ENCODE results near the gene SLC28A1.

The SLC28A1 gene

GRCh38 chr15:84883916-84884781 lies at the start of gene SLC28A1:
Gene SLC28A1 (plus strand): TSS chr15:84884662. CDS start chr15:84887761, 3,099 bp downstream.
- no peak for DNase-seq (ENCODE audit: low read depth in 2 of 2)

- no peak for DNase-seq (ENCODE audit: low read depth in 2 of 2)
Observed at GRCh38 chr15:84834969-84835368, 49.5 kb upstream of the SLC28A1 start.

DNA sequence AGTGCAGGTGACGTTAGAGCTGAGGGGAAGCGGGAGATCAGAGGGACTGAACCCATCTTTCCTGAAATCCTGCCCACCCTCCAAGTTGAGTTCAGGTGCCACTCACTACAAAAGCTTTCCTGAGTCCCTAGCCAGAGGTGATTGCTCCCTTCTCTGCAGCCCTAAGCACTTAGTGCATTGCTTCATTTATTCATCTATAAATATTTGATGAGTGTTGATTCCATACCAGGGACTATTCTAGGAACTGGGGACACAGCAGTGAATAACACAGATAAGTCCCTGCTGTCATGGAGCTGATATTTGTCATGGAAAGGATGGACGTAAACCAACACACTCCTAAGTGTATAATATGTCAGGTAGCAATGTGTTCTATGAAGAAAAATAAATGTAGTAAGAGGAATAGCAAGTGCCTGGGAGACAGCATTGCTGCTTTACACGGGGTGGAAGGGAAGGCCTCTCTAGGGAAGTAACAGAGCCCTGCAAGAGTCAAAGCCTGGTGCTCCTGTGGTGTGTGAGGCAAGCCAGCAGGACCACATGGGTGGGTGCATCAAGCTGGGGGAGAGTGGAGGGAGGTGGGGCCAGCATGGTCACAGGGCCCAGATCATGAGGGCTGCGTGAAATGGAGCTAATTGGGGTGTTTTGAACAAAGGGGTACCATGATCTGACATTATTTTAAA lies 48.7 kb upstream of the SLC28A1 start:
- DNase-seq (ENCODE audit: low read depth in 2 of 2): no peak

- no peak for DNase-seq (ENCODE audit: low read depth in 2 of 2)
Observed at GRCh38 chr15:84836844-84837243, 47.6 kb upstream of the SLC28A1 start.

DNA sequence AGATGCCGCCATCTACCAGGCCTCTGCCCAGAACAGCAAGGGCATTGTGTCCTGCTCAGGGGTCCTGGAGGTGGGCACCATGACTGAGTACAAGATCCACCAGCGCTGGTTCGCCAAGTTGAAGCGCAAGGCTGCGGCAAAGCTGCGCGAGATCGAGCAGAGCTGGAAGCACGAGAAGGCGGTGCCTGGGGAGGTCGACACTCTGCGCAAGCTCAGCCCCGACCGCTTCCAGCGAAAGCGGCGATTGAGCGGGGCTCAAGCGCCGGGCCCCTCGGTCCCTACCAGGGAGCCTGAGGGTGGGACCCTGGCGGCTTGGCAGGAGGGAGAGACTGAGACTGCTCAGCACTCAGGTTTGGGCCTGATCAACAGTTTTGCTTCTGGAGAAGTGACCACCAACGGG lies 44.7 kb upstream of the SLC28A1 start:
- no peak for DNase-seq (ENCODE audit: low read depth in 2 of 2)

GRCh38 chr15:84840255-84840654 lies 44.2 kb upstream of the SLC28A1 start:
- no peak for DNase-seq (ENCODE audit: low read depth in 2 of 2)

DNA sequence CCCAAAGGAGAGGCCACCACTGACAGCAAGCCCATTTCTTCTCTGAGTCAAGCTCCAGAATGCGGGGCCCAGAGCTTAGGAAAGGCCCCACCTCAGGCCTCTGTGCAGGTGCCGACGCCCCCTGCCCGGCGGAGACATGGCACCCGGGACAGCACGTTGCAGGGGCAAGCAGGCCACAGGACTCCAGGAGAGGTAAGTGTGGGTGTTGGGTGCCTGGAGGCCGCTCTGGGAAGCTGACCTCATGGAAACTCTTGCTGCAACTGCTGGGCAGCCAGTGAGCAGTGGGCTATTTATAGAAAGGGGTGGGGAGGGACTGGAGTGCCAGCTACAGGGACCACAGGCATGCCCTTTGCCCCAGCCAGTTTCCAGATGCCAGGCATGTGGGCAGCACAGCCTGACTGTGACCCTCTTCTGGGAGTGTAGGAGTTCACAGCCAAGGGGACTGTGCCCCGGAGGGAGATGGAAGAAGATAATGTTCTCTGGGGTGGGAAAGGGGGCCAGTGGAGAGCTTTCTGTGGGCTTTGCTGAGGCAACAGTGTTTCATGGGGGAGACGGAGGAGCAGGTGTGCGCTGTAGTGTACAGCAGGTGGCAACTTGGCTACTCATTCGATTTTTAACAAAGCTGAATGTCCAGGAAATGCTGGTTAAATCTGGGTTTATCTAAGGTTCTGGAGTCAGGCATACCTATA lies 43.6 kb upstream of the SLC28A1 start:
- no peak for DNase-seq (ENCODE audit: low read depth in 2 of 2)

DNA sequence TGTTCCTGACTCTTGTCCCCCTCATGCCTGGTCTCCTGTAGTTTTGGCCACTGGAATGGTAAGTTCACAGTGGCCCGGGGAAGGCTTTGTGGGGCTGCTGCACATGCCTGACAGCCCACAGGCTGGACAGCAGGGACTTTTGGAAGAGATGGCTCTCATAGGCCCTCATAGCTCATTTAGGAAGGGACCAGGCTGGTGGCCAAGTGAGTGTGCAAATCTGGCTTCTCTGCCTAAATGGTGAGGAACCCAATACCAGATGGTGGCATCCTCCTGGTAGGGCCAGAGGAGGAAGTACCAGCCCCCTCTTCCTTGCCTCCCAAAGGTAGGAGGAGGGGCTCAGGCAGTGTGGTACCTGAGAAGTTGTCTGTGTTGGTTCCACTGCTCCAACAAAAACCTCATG lies 41.7 kb upstream of the SLC28A1 start:
- DNase-seq (ENCODE audit: low read depth in 2 of 2): no peak

GRCh38 chr15:84844964-84845363 lies 39.5 kb upstream of the SLC28A1 start:
- DNase-seq (ENCODE audit: low read depth in 2 of 2): no peak

DNA sequence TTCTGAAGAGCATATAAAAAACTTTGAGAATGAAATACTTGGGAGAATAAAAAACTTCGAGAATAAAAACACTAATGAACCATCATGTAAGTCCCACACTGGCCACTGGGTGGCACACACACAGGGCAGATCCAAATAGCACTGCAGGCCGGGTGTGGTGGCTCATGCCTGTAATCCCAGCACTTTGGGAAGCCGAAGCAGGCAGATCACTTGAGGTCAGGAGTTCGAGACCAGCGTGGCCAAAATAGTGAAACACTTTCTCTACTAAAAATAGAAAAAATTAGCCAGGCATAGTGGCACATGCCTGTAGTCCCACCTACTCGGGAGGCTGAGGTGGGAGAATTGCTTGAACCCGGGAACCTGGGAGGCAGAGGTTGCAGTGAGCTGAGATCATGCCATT lies 38.8 kb upstream of the SLC28A1 start:
- peak; percentile 9 to 19 for DNase-seq (ENCODE audit: low read depth in 2 of 2)

DNA sequence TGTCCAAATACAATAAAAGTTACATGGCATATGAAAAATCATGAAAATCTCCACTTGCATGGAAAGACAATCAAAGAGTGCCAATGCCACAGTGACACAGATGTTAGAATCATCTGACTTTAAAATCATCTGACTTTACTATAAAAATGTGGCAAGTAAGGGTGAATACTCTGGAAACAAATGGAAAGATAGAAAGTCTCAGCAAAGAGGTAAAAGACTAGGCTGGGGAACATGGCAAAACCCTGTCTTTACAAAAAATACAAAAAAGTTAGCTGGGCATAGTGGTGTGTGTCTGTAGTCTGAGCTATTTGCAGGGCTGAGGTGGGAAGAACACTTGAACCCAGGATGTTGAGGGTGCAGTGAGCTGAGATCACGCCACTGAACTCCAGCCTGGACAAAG lies 38.2 kb upstream of the SLC28A1 start:
- no peak for DNase-seq (ENCODE audit: low read depth in 2 of 2)

DNA sequence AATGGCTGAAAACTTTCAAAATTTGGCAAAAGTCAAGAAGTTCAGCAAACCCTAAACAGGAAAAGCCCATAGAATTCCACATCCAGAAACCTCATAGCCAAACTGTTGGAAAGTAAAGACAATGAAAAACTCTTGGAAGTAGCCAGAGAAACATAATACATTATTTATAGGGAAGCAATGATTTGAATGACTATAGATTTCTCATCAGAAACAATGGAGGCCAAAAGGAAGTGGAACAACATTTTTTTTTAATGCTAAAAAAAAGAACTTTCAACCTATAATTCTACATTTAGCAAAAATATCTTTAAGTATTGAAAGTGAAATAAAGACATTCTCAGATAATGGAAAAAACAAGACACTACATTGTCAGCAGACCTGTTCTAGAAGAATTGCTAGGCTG lies 37.1 kb upstream of the SLC28A1 start:
- no peak for DNase-seq (ENCODE audit: low read depth in 2 of 2)

DNA sequence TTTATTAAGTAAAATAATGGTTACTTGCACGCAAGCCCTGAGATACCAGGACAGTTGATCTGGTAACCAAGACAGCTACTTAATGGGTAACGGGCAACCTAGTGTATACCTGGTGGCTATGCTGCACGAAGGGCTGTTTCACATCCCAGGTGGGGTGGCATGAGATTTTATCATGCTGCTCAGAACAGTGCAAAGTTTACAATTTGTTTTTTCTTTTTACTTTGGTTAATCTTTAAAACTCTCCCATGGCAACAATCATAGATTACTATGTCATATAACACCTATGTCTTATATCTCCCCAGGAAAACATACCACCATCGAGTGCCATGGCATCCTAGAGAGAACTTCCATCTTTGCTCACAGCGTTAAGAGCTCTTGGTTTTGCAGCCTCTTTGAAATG lies 32.2 kb upstream of the SLC28A1 start:
- no peak for DNase-seq (ENCODE audit: low read depth in 2 of 2)

DNA sequence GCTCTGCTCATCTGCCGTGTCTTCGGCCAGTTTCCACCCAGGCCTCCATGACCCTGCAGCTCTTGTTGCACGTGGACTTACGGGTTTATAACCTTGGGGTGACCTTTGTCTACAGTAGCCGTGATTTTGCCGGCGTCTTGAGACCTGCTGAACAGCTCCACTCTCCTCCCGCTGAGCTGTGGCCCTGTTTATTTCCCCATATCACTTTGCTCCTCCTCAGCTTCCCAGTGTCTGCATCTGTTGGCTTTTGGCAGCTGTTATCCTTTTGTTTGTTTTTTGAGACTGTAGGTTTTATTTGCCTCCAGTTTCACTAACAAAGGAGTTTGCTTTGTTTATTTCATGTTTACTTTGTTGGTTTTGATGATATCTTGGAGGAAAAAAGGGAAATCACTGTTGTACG lies 29.3 kb upstream of the SLC28A1 start:
- DNase-seq (ENCODE audit: low read depth in 2 of 2): no peak

- no peak for DNase-seq (ENCODE audit: low read depth in 2 of 2)
Observed at GRCh38 chr15:84855765-84856164, 28.7 kb upstream of the SLC28A1 start.

- DNase-seq (ENCODE audit: low read depth in 2 of 2): no peak
Observed at GRCh38 chr15:84856731-84857417, 27.6 kb upstream of the SLC28A1 start.

DNA sequence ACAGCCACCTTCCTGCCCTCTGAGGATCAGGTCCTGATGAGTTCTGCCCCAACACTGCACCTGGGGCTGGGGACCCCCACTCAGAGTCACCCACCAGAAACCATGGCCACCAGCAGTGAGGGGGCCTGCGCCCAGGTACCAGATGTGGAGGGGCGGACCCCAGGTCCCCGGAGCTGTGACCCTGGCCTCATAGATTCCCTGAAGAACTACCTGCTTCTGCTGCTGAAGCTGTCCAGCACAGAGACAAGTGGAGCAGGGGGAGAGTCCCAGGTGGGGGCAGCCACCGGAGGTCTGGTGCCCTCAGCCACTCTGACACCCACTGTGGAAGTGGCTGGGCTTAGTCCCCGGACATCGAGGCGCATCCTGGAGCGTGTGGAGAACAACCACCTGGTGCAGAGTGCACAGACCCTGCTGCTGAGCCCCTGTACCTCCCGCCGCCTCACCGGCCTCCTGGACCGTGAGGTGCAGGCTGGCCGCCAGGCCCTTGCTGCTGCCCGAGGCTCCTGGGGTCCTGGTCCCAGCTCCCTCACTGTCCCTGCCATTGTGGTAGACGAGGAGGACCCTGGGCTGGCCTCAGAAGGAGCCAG lies 27.0 kb upstream of the SLC28A1 start:
- DNase-seq (ENCODE audit: low read depth in 2 of 2): no peak

DNA sequence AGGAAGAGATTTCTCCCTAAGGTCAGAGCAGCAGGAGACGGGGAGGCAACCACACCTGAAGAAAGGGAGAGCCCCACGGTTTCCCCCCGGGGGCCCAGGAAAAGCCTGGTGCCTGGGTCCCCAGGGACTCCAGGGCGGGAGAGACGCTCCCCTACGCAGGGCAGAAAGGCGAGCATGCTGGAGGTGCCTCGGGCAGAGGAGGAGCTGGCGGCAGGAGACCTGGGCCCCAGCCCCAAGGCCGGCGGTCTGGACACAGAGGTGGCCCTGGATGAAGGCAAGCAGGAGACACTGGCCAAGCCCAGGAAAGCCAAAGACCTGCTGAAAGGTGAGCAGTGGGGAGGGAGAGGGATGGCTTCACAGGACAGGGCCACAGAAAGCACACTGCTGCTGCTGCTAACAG lies 26.2 kb upstream of the SLC28A1 start:
- no peak for DNase-seq (ENCODE audit: low read depth in 2 of 2)

DNA sequence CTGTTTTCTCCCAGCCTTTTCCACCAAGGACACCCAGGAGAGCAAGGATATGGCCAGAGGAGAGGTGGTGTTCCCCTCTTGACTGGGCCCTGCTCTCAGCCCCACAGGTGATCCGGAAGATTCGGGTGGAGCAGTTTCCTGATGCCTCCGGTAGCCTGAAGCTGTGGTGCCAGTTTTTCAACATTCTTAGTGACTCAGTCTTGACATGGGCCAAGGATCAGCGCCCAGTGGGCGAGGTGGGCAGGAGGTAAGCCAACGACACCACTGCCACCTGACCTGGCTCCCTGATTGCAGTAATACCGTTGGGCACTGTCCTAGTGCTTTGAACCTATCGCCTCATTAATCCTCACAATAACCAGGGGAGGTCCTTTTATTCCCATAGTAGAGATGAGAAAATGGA lies 25.3 kb upstream of the SLC28A1 start:
- no peak for DNase-seq (ENCODE audit: low read depth in 2 of 2)

DNA sequence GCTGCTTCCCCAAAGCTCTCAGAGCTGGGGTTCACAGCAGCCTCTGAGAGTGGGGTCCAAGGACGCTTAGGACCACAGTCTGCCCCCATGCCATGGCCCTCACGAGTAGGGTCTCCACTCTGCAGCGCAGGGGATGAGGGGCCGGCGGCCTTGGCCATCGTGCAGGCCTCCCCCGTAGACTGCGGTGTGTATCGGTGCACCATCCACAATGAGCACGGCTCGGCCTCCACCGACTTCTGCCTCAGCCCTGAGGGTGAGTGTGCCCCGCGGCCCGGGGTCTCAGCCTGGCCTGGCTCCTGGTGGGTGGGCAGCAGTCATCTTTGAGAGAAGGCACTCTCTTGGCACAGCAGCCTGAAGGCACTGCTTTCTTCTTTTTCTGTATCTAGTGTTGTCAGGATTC lies 24.8 kb upstream of the SLC28A1 start:
- no peak for DNase-seq (ENCODE audit: low read depth in 2 of 2)

- no peak for DNase-seq (ENCODE audit: low read depth in 2 of 2)
Observed at GRCh38 chr15:84861781-84862180, 22.7 kb upstream of the SLC28A1 start.

All from fibroblast of skin of left biceps (primary cell).